ELF-1 (cell line): ENCODE data around the gene SV2C.

ENCODE experiments used
- DNase-seq: peaks from one replicate; pipeline ENCODE4 v3.0.0-alpha.2; 2016; ENCODE audit warnings: low read depth, low spot score

SV2C gene

DNA sequence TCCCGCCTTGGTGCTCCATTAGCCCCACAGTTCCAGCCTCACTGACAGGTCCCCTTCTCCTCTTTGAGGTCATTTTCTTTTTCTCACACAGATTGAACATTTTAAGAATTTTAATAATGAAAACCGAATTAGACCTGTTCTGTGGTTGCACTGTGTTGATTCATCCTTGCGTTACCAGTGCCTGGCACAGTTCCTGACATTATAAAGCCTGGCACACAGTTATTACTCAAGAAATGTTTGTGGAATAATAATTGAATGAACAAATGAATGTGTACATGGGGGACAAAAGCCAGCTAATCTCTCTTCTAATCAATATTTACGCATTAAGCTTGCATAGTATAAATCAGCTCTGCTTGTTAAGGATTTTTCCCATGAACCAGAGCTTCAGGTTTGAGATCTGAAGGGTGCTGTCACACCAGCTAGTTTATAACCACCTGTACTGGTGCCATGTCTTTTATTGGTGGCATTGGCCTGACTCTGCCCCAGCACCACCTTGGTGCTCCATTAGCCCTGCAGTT lies 80.0 kb downstream of the SV2C start:
- no peak for DNase-seq

DNA sequence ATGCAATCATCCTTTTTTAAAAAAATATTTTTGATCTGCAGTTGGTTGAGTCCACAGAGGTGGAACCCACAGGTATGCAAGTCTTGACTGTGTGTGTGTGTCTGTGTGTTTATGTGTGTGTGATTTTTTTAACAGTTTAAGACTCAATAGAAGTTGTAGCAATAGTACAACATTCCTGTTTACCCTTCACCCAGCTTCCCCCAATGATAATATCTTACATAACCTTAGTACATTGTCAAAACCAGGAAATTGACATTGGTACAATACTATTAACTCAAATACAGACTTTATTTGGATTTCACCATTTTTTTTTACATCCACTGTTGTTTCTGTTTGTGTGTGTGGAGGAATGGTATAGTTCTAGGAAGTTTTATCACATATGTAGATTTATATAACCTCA lies 81.8 kb downstream of the SV2C start:
- DNase-seq: no peak

DNA sequence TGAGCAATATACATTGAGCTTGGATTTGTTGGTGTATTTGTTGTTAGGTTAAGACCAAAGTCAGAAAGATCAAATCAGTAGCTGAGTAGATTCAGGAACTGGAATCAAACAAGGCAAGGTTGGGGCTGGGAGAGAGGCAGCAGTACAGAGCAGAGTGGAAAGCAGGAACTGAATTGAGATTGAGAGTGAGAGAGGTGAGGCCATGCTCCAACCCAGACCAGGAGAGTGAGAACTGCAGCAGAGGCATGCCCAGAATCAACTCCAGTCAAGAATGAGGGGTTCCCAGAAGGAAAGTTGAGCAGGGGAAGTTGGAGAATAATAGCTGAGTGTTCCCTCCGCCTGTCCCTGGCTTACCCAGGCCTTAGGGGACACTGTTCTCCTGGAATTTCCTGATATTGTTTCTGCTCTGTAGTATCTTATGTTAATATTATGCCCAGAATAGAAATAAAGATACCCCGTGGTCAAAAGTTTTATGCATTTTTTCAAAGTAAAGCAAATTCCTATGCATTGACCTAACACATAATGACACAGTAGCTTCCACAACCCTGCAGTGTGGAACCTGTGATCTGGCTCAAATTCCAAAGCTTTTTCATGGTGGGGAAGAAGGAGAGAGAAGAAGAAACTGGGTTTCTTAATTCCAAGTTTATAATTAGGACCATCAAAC lies 82.7 kb downstream of the SV2C start:
- no peak for DNase-seq

DNA sequence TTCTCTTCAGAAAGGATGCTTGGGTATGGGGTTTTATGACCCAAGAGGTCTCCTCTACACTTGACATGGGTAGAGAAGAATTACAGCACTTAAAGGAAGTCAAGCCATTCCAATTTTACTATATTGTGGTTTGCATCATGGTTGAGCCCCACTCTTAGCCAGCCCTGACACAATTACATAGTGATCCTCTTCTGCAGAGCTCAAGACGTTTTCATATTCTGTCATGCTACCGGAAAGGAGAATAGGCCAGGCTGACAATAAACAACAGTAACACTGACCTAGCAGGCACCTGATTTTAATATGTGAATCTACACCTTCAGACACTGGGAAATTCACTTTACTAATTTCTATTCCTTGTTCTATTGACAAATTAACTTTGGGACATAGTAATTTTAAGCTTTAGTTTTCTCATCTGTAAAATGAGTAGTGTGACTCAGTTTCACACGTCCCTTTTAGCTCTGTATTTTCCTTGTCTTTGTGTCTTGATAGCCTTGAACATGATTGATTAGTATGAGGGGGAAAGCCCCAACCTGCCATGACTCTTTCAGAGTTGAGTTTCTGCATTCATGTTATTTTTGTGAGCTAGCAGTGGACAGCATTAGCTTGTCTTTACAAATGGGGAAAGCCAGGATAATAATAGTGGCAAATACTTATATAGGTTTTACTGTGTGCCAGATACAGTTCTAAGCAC lies 83.8 kb downstream of the SV2C start:
- DNase-seq: no peak

DNA sequence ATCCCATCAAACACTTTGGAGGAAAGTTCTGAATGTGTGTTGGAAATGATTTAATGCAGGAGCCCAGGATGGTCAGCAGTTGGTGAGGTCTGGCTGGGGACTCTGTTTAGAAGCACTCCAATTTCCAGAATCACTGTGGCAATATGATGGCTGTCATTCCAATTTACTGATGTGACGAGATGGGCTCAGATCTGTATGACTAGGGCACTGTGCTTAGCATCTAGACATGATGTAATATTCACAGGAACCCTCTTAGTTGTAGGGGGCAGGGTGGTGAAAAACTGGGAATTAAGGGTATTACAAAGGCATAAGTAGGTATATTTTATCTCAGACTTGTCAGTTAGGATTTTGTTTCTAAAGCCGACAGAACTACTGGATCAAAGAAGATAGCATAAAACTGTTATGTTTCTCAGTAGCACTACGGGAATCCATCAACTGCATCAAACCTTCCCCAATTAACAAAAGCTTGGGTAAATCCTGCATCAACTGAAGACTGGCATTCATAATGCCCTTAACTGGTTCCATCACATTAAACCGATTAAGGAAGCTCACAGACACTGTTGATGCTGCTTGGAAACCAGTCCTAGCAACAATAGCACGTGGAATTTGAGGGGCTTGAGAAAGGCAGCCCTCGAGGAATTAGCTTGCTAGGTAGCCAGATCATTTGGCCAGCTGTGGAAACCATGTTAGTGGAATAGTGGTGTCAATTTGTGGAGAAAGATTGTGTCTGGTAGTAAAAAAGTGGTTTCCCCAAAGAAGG lies 86.1 kb downstream of the SV2C start:
- DNase-seq: no peak

DNA sequence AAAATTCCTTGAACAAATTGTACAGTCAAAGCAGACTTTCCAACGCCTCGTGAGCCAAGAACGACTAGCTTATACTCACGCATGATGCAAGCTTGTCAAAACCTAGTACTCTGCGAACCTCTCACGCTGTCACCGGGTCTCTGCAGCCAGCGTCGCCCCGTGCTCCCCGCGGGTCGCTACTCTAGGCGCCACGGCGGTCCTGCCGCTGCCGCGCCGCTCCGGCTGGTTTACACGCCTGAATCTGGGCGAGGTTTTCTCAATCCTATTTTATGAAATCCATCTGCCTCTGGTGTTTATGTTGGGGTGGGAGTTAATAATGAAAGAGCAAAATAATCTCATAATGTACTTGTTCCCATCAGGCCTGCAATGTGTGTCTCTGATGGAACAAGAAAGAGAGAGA lies 90.9 kb downstream of the SV2C start:
- DNase-seq: no peak

DNA sequence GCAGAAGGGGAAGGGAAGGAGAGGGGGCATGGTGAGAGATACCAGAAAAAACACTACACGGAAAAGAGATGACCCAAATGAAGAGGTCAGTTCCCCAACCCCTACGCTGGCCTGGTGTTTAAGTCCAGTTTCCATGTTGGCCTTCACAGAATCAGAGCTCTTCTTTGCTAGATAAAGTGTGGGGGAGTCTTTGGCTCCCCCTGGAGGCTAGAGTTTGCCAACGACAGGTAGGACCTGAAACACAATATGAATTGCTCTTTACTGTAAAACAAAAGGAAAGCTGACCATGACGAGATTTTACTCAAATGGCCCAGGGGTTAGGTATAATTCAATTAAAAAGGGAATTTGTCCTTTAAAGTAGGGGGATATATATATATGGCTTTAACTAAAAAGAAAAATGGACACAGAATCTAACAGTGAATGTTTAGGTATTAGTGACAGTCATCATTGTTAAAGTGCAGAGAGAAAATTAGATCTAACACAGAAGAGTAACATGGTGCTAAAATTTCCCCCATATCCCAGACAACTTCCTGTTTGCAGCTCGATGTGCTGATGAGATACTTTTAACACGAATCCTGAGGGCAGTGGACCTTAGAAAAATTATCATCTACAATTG lies 92.0 kb downstream of the SV2C start:
- peak; percentile 80 for DNase-seq

DNA sequence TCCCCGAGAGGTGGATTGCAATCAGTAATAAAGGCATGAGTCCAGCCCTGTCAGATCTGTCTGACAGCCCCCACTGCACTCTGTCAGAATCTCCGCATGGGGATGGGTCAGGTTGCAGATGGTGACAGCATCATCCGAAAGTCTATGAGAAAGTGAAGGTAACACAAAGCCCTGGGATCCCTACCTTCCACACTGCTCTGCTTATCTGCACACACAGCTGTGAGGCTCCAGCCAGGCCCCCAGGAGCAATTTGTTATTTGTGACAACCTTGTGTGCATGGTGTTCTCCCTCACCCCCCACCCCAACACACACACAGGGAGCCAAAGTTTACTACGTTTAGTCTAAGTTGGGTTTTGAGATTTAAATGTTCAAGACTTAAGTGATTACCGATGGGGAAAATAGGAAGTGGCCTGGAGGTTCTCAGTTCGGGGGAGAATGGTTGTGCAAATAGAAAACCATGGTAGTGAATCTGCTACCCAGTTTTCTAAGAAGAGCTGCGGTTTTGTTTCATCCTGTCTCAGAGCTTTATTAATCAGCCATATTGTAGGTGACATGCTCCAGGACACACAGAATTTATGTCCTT lies 92.7 kb downstream of the SV2C start:
- DNase-seq: no peak

DNA sequence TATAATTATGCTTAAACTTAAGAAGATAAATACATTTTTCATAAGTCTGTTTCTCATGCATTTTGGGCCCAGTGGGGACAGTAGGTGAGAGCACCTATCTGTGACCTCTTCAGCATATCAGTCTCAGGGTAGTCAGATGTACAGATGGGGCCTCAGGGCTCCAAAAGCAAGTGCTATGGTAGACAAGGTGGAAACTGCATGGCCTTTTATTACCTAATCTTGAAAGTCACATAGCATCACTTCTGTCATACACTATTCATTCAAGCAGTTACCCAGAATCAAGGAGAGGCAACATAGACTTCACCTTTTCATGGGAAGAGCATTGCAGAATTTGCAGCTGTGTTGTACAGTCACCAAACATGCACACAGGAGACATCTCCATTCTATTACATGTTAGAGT lies 94.8 kb downstream of the SV2C start:
- DNase-seq: no peak

DNA sequence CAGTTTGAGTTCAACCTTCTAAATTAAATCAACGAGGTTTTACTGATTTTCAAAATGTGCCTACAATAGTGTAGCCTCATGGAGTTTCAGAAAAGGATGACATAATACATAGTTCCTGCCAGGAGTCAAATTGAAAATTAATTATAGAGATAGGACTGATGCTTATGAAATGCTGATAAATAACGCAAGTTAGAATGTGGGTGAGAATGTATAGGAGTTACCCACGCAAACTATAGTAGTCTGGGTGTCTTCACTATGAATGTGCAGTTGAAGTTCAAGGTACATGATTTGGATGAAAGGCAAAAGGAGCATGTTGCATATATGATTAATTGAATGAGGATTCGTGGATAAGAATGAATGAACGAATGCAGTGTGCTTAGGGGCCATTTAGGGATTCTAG lies 95.7 kb downstream of the SV2C start:
- no peak for DNase-seq

DNA sequence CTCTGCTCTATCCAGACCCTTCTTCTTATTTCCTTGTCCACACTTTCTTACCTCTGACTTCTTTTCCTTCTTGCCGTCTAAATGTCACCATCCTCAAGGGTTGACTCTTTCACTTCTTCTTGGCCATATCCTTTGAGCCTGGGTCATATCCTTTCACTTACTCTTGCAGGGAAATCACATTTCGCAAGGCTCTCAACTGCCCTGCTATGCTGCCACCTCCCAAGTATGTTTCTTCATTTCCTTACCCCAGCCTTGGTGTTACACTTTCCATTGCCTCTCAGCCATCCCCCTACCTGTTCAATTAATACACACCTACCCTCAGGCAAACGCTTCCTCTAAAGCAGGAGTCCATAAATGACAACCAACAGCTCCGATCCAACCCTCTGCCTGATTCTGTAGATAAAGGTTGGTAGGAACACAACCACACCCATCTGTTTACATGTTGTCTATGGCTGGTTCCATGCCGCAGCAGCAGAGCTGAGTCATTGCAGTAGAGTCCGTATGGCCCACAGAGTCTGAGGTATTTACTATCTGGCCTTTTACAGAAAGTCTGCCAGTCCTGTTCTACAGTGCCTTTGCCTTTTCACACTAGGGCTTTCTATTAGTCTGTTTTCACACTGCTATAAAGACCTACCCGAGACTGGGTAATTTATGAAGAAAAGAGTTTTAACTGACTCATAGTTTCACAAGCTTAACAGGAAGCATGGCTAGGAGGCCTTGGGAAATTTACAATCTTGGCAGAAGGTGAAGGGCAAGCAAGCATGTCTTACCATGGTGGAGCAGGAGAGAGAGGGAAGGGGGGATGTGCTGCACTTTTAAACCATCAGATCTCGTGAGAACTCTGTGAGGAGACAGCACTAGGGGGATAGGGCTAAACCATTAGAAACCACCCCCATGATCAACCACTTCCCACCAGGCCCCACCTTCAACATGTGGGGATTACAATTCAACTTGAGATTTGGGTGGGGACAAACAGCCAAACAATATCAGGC lies 97.9 kb downstream of the SV2C start:
- DNase-seq: peak; percentile 44

DNA sequence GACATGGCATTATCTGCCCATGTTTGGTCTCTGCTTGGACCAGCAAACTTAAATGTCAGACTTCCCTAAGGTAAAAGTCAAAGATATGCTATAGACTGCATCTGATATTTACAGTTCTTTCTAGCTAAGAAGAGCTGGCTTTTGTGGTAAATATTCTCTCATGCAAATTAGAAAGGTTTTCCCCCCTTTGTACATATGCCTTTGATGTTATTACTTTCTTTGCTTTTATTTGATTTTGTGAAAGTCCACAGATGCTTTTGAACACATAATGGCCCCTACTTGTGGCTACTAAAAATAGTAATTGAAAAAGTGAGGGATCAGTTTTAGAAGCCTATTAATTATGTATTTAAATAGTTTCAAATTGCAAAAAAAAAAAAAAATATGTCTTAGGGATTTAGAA lies 104.2 kb downstream of the SV2C start:
- DNase-seq: no peak

DNA sequence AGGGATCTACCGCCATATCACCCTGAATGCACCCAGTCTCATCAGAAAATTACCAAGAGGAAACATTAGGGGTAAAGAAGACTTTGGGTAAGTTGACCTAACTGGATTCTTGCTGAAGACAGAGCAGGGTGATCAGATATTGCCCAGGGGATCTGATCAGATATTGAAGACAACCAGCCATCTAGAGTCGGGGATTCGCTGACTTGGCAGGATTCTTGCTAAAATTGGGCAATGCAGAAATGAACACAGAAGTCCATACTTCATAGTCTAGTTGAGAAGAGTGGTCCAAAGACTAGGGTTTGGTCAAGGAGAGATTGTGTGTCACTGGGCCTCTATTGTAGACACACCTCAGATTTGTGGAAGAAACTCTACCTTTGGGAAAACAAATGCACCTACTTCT lies 107.2 kb downstream of the SV2C start:
- DNase-seq: no peak

DNA sequence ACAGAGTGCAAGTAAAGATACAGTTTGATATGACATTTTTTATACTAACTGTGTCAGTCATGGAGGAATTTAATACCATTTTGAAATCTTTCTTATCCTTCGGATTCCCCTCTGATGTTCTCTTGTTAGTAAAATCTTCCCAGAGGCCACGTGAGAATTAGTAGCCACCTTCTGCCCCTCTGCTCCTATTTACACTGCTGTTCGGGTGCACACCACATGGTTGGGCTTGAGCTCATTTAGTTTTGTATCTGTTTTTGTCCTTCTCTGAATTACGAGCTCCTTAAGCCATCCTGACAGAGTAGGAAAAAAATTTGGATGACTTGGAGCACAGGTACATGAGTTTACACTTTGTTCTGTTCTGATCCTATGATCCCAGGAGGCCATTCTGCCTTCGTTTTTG lies 109.7 kb downstream of the SV2C start:
- peak; percentile 60 for DNase-seq

DNA sequence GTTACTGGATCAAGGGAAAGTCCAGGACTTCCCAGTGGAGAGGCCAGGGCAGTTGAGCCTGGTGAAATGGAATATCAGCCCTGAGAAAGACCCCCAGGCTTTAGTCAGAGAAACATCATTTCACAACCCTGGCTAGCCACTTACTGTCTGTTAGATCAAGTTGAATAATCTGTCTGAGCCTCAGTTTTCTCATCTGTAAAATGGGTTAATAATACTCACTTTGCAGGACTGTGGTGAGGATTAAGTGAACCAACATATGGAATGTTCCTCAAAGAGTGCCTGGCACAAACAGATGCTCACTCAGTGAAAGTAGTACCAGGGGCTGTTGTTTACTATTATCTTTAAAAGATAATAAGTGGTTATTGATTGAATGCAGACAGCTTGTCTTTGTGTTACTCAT lies 110.5 kb downstream of the SV2C start:
- no peak for DNase-seq

DNA sequence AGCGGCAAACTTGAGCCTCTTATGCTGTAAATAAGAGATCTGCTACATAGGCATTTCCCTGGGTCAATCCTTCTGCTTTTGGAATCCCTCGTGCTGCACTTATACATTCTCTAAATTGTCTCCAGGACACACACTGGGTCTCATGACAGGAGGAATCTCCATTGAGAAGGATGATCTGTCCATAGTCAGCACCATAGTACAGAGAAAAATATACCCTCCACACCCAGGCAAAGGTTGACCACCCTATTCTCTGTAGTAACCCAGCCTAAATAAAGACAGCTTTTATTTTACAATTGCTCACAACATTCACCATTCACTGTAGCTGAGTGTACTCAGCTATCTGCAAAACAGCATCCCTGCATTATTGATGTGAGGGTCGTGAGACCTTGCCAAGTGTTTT lies 111.2 kb downstream of the SV2C start:
- no peak for DNase-seq

DNA sequence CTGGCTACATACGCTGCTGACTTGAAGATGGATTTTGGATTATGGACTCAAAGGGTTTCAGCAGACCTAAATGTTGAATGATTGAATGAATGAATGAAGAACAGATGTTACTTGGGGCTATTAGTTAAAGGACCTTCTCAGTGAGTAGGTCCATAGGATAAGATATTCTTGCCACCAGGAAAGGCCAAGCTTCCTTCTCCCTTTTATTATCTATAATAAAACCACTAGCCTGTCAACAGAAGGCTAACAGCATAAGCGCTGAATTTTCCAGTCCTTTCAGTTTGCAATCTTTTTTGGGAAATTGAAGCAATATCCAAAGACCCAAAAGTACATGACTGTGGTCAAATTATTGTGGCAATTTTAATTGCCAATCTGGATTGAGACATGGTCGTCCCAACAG lies 113.3 kb downstream of the SV2C start:
- DNase-seq: no peak

DNA sequence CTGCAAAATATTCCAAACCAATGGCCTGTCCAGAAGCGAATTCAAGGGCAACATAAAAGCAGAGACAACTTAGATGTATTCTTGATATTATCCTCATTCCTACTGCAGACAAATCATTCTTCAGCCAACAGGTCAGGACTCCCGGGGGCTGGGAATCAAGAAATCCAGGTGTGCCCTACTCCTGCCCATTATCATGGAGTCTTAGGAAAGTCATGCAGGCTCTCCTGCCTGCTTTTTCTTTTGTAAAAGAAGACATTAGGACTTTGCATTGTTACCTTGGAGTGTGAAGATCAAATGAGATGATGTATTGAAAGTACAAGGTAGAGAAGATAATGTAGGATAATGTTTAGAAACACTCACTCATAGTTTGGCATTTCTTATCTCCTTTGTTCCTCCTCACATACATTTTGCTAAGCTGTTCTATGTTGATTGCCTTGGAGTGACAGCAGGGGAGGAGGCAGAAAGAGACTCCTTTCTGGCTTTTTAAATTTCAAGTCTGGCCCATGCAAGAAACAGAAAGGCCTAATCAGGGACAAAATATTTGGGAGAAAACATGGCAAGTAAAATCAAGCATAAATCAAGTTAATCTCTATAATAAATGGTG lies 113.8 kb downstream of the SV2C start:
- DNase-seq: no peak

DNA sequence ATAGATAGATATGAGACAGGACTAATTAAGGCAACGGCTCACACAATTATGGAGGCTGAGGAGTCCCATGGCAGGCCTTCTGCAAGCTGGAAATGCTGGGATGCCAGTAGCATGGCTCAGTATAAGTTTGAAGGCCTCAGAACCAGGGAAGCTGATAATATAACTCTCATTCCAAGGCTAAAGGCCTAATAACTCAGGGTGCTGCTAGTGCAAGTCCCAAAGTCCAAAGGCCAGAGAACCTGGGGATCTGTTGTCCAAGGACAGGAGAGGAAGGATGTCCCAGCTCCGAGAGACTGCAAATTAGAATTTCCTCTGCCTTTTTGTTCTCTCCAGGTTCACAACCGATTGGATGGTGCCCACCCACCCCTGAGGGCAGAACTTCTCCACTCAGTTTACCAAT lies 114.5 kb downstream of the SV2C start:
- no peak for DNase-seq
